Stomach (tissue), 9 donors: ENCODE results near the gene FNDC3B. TPM values are rescaled to one million over a fixed set of nuclear protein-coding genes. Genes with fewer than 3 reads are reported as not detected.

ENCODE experiments used
- DNase-seq, 2 donors: peaks; one replicate each; pipeline versions ENCODE4 v3.0.0 to v3.0.0-alpha.2; 2013 to 2019
- H3K27ac ChIP-seq, 5 donors: fragments of 200-600 bp in 4 of 5; sonication (generic) in 4 of 5; one replicate each; pipeline ENCODE4 v1.5.1; 2013 to 2019; ENCODE audit warnings: mild to moderate bottlenecking in 1 of 5, moderate library complexity in 1 of 5
- H3K27me3 ChIP-seq, 3 donors: fragments of 200-600 bp; sonication (generic); one replicate each; pipeline ENCODE4 v1.5.1; 2017 to 2019; ENCODE audit warnings: mixed run types in 1 of 3
- H3K36me3 ChIP-seq, 4 donors: fragments of 200-600 bp; sonication (generic); 1 replicate in 3 of 4; 2 replicates in 1 of 4; pipeline ENCODE4 v1.5.1; 2016 to 2019
- H3K4me1 ChIP-seq, 4 donors: fragments of 200-600 bp; sonication (generic); one replicate each; pipeline ENCODE4 v1.5.1; 2016 to 2019
- H3K4me3 ChIP-seq, 4 donors: fragments of 200-600 bp; sonication (generic) in 3 of 4; one replicate each; pipeline ENCODE4 v1.5.1; 2016 to 2019; ENCODE audit warnings: mild to moderate bottlenecking in 1 of 4
- H3K9me3 ChIP-seq, 4 donors: fragments of 200-600 bp; sonication (generic); one replicate each; pipeline ENCODE4 v1.5.1; 2016 to 2019
- EP300 ChIP-seq: sonication (generic); formaldehyde crosslinking; IDR thresholded peaks from one replicate; pipeline ENCODE4 v1.6.1; 2017; ENCODE audit warnings: antibody characterized with exemption
- POLR2A ChIP-seq, 4 donors: fragments of 450-650 bp; IDR thresholded peaks; one replicate each; pipeline ENCODE4 v1.6.1; 2016; ENCODE audit warnings: antibody characterized with exemption in 4 of 4, control low read depth in 2 of 4, mild to moderate bottlenecking in 1 of 4, moderate library complexity in 1 of 4
- POLR2AphosphoS5 ChIP-seq, 3 donors: sonication (generic); formaldehyde crosslinking; IDR thresholded peaks; one replicate each; pipeline ENCODE4 v1.6.1; 2016; ENCODE audit warnings: antibody characterized with exemption in 3 of 3
- WGBS, 5 donors: extraction: QIAGEN DNeasy Blood & Tissue Kit in 3 of 5; methylation state at CpG; one replicate each; pipeline versions ENCODE4 v1.1.5 to v1.1.7; 2013 to 2018; 5-methylcytosine and 5-hydroxymethylcytosine counted together
- intact Hi-C: fragments of 100-400 bp; cut with DNase I; formaldehyde crosslinking; loops from one replicate; pipeline ENCODE4 v1.15.1; 2023; ENCODE audit warnings: low total_unique reads
- polyA plus RNA-seq, 3 donors: library from polyadenylated mRNA; stranded (reverse); fragments of 200-250 nt; gene quantifications; one replicate each; pipeline ENCODE4 v1.2.3, GENCODE V29; 2013
- total RNA-seq, 5 donors: library from RNA; depleted of rRNA; stranded (reverse); fragments of >200 nt; gene quantifications; one replicate each; pipeline versions ENCODE4 v1.1.0 to v1.2.3, GENCODE V29; 2014 to 2016
- TF ChIP-seq, protein P1 (sequence below), 7 experiments: fragments of 450-650 bp in 4 of 7; fragments of 200-600 bp in 3 of 7; sonication (generic) in 3 of 7; IDR thresholded peaks; one replicate each; pipeline ENCODE4 v1.5.1; 2016 to 2019; ENCODE audit warnings: antibody characterized with exemption in 7 of 7, control low read depth in 2 of 7, mild to moderate bottlenecking in 1 of 7
- donor health status: healthy with polysubstance abuse.
- donor health status: Bipolar disorder and iron deficiency.
- donor health status: healthy.

Gene FNDC3B
- total and polyA plus RNA-seq, 8 donors: 6.0 to 229 (median 53.7) TPM

DNA sequence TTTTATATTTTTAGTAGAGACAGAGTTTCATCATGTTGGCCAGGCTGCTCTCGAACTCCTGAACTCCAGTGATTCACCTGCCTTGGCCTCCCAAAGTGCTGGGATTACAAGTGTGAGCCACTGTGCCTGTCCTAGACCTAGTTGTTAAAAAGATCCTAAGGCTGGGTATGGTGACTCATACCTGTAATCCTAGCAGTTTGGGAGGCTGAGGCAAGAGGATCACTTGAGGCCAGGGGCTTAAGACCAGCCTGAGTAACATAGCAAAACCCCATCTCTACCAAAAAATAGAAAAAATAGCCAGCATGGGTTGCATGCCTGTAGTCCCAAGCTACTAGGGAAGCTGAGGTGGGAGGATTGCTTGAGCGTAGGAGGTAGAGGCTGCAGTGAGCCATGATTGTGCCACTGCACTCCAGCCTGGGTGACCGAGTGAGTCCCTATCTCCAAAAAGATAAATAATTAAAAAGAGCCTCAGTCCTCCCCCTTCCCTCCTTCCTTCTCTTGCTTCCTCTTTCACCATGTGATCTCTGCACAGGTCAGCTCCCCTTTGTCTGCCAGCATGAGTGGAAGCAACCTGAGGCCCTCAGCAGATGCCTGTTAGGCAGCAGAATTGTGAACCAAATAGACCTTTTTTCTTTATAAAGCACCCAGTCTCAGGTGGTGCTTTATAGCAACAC lies 9.8 kb upstream of the FNDC3B start:
- 76 to 91% (median 81%) methylated on average over 3 of the region's 3 CpGs for WGBS, 5 donors
- no peak overlapping the region for H3K4me3 ChIP-seq

DNA sequence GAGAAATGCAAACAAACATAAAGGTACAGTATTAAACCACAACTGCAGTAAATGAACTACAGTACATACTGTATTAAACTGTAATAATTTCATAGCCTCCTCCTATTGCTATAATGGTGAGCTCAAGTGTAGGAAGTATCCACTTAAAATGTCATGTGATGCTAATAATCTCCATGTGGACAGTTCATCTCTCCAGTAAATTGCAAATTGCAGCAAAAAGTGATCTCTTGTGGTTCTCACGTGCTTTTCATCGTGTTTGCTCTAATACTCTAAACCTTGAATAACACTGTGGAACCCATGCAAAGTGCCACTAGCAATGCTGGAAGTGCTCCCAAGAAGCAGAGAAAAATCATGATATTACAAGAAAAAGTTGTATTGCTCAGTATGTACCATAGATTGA lies 9.2 kb upstream of the FNDC3B start:
- Histone ChIP-seq H3K27me3 (no peaks in the 10 kb centered on the region), H3K4me1 (no peaks in the 10 kb centered on the region), H3K27ac (no peak overlapping the region), H3K36me3 (no peaks in the 10 kb centered on the region), H3K9me3 (no peaks in the 10 kb centered on the region), H3K4me3 (no peak overlapping the region)
- 84 to 96% (median 93%) methylated on average over 2 of the region's 2 CpGs for WGBS, 5 donors
- intact Hi-C loops: no loop called here
- DNase-seq: no peak
- TF ChIP-seq, protein P1, sequence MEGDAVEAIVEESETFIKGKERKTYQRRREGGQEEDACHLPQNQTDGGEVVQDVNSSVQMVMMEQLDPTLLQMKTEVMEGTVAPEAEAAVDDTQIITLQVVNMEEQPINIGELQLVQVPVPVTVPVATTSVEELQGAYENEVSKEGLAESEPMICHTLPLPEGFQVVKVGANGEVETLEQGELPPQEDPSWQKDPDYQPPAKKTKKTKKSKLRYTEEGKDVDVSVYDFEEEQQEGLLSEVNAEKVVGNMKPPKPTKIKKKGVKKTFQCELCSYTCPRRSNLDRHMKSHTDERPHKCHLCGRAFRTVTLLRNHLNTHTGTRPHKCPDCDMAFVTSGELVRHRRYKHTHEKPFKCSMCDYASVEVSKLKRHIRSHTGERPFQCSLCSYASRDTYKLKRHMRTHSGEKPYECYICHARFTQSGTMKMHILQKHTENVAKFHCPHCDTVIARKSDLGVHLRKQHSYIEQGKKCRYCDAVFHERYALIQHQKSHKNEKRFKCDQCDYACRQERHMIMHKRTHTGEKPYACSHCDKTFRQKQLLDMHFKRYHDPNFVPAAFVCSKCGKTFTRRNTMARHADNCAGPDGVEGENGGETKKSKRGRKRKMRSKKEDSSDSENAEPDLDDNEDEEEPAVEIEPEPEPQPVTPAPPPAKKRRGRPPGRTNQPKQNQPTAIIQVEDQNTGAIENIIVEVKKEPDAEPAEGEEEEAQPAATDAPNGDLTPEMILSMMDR (IDR thresholded peaks at IDR 0.05): no peak
- no peak for TF ChIP-seq POLR2AphosphoS5 (IDR thresholded peaks at IDR 0.05)
- no peak for TF ChIP-seq POLR2A (IDR thresholded peaks at IDR 0.05)
- no peak for TF ChIP-seq EP300

More for the DNA sequence above, 9.8 kb upstream of the FNDC3B start:
- Histone ChIP-seq H3K4me1 (no peaks in the 10 kb centered on the region), H3K9me3 (no peaks in the 10 kb centered on the region), H3K27ac (no peak overlapping the region), H3K27me3 (no peaks in the 10 kb centered on the region), H3K36me3 (no peaks in the 10 kb centered on the region)
- no peak for TF ChIP-seq EP300
- no peak for TF ChIP-seq POLR2AphosphoS5 (IDR thresholded peaks at IDR 0.05)
- no peak for TF ChIP-seq POLR2A (IDR thresholded peaks at IDR 0.05)
- TF ChIP-seq, protein P1 (IDR thresholded peaks at IDR 0.05): no peak
- intact Hi-C loops: no loop called here
- DNase-seq: no peak

DNA sequence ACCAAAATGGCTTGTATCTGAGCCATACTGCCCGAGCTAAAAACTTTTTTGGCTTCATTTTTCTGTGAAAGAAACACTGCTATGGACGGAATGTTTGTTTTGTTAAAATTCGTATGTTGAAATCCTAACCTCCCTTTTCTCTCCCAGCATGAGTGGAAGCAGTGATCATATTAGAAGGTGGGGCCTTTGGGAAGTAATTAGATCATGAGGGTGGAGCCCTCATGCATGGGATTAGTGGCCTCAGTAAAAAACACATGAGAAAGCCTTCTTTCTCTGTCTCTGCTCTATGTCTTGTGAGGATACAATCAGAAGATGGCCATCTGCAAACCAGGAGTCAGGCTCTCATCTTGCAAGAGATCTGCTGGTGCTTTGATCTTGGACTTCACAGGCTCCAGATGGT lies 7.4 kb upstream of the FNDC3B start:
- TF ChIP-seq POLR2A (IDR thresholded peaks at IDR 0.05): no peak
- intact Hi-C loops: no loop called here

DNA sequence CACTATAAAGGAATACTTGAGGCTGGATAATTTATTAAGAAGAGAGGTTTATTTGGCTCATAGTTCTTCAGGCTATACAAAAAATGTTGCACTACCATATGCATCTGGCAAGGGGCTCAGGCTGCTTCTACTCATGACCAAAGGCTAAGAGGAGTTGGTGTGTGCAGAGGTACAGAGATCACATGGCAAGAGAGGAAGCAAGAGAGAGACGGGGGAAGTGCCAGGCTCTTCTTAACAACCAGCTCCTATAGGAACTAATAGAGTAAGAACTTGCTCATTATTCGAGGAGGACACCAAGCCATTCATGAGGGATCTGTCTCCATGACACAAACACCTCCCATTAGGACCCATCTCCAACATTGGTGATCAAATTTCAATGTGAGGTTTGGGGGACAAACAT lies 6.0 kb upstream of the FNDC3B start:
- H3K9me3 ChIP-seq: no peaks in the 10 kb centered on the region
- H3K36me3 ChIP-seq: no peaks in the 10 kb centered on the region
- intact Hi-C loops: no loop called here
- no peaks in the 10 kb centered on the region for H3K27me3 ChIP-seq
- TF ChIP-seq POLR2A (IDR thresholded peaks at IDR 0.05) (no peak), POLR2AphosphoS5 (IDR thresholded peaks at IDR 0.05) (no peak), EP300 (no peak)
- TF ChIP-seq, protein P1 (IDR thresholded peaks at IDR 0.05): no peak
- DNase-seq: no peak
- peaks cover 0 to under 1% (median 0%) of the 10 kb centered on the region in 4 donors for H3K4me1 ChIP-seq
- H3K4me3 ChIP-seq: no peak overlapping the region
- 80 to 100% (median 89%) methylated on average over 2 of the region's 2 CpGs for WGBS, 5 donors
- no peak overlapping the region for H3K27ac ChIP-seq

More for the DNA sequence above, 7.4 kb upstream of the FNDC3B start:
- Histone ChIP-seq H3K4me1 (no peaks in the 10 kb centered on the region), H3K27me3 (no peaks in the 10 kb centered on the region), H3K36me3 (no peaks in the 10 kb centered on the region), H3K27ac (no peak overlapping the region), H3K9me3 (no peaks in the 10 kb centered on the region), H3K4me3 (no peak overlapping the region)
- no peak for DNase-seq
- WGBS, 5 donors: 66 to 90% (median 77%) methylated on average over 3 of the region's 3 CpGs
